ENCODE measurements around the gene PICK1.
A peak's percentile ranks its signal among the peaks of the same experiment; 100 is the strongest.

The PICK1 gene

GRCh38 chr22:38056969-38057891 is at the start of gene PICK1:
Gene PICK1, plus strand, starts transcription at chr22:38057404. Its CDS starts 406 bp downstream, at chr22:38057810.
- peak; percentile 44 to 53 for DNase-seq (ENCODE audit: low read depth in 2 of 2, low spot score in 1 of 2)

- DNase-seq (ENCODE audit: low read depth in 2 of 2, low spot score in 1 of 2): no peak
Observed at GRCh38 chr22:38009000-38009806, 48.0 kb upstream of the PICK1 start.

- DNase-seq (ENCODE audit: low read depth in 2 of 2, low spot score in 1 of 2): no peak
Observed at GRCh38 chr22:38012604-38013072, 44.6 kb upstream of the PICK1 start.

- DNase-seq (ENCODE audit: low read depth in 2 of 2, low spot score in 1 of 2): no peak
Observed at GRCh38 chr22:38014083-38014482, 43.1 kb upstream of the PICK1 start.

GRCh38 chr22:38016182-38017151 is 40.7 kb upstream of the PICK1 start:
- DNase-seq (ENCODE audit: low read depth in 2 of 2, low spot score in 1 of 2): no peak

- no peak for DNase-seq (ENCODE audit: low read depth in 2 of 2, low spot score in 1 of 2)
Observed at GRCh38 chr22:38017272-38017920, 39.8 kb upstream of the PICK1 start.

- no peak for DNase-seq (ENCODE audit: low read depth in 2 of 2, low spot score in 1 of 2)
Observed at GRCh38 chr22:38017939-38018885, 39.0 kb upstream of the PICK1 start.

GRCh38 chr22:38018938-38019827 is 38.0 kb upstream of the PICK1 start:
- no peak for DNase-seq (ENCODE audit: low read depth in 2 of 2, low spot score in 1 of 2)

- no peak for DNase-seq (ENCODE audit: low read depth in 2 of 2, low spot score in 1 of 2)
Observed at GRCh38 chr22:38021206-38021605, 36.0 kb upstream of the PICK1 start.

- no peak for DNase-seq (ENCODE audit: low read depth in 2 of 2, low spot score in 1 of 2)
Observed at GRCh38 chr22:38023045-38023444, 34.2 kb upstream of the PICK1 start.

- no peak for DNase-seq (ENCODE audit: low read depth in 2 of 2, low spot score in 1 of 2)
Observed at GRCh38 chr22:38025514-38025913, 31.7 kb upstream of the PICK1 start.

- DNase-seq (ENCODE audit: low read depth in 2 of 2, low spot score in 1 of 2): no peak
Observed at GRCh38 chr22:38026130-38027111, 30.8 kb upstream of the PICK1 start.

- DNase-seq (ENCODE audit: low read depth in 2 of 2, low spot score in 1 of 2): no peak
Observed at GRCh38 chr22:38027487-38027886, 29.7 kb upstream of the PICK1 start.

- DNase-seq (ENCODE audit: low read depth in 2 of 2, low spot score in 1 of 2): no peak
Observed at GRCh38 chr22:38028344-38029130, 28.7 kb upstream of the PICK1 start.

GRCh38 chr22:38029370-38029769 is 27.8 kb upstream of the PICK1 start:
- DNase-seq (ENCODE audit: low read depth in 2 of 2, low spot score in 1 of 2): no peak

GRCh38 chr22:38029901-38030300 is 27.3 kb upstream of the PICK1 start:
- DNase-seq (ENCODE audit: low read depth in 2 of 2, low spot score in 1 of 2): no peak

Data from stimulated activated CD8-positive, alpha-beta memory T cell treated with anti-CD3 and anti-CD28 coated beads, Interleukin-4, amount 100 ng/mL, for 4 hours (primary cell).